Pons (tissue), 1 donor: ENCODE measurements around the gene POLR2I.
"Not testable (repeated sequence)": the region's sequence is repeated elsewhere in the genome, so short reads cannot be mapped to it uniquely, and the experiment has no call there.

Source experiments
- DNase-seq: peaks from one replicate; pipeline ENCODE4 v3.0.0-alpha.2; 2016; ENCODE audit warnings: low spot score

The POLR2I gene

GRCh38 chr19:36100476-36100875 is 14.2 kb downstream of the POLR2I start:
- no peak for DNase-seq

DNA sequence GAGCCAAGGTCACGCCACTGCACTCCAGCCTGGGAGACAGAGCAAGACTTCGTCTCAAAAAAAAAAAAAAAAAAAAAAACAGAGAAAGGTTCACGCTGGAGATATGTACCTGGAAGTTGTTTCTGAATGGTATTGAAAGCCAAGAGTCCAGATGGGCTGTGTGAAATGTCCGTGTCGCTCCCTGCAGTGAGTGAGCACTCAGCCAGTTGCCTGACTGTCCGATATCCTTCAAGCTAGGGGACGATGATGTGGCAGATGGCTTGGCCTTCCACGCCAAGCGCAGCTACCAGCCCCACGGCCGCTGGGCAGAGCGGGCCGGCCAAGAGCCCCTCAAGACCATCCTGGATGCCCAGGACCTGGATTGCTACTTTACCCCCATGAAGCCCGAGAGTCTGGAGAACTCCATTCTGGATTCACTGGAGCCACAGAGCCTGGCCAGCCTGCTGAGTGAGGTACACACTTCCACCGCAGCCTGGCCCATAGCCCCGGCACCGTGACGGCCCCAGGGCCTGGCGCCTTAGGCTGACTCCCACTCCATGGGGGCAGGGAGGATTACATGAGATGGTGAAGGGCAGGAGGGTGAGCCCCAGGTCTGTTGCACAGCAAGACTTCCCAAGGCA is 15.4 kb downstream of the POLR2I start:
- no peak for DNase-seq

DNA sequence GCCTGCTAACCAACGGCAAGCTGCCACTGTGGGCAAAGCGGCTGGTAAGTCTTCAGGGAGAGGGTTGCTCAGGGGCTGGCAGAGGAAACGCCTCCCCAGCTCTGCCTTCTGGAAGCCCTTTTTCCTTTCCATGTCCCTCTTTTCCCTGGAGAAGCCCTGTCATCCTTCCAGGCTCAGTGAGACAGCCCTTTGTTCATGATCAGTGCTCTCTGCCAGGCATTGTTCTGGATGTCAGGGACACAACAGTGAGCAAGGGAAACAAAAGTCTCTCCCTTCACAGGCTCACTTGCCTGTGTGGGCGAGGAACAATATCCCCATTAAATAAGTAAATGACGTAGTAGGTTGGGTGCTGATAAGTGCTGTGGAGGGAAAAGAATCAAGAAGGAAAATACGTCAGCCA is 17.6 kb downstream of the POLR2I start:
- peak; percentile 99 for DNase-seq

GRCh38 chr19:36093687-36094086 is 21.0 kb downstream of the POLR2I start:
- DNase-seq, result peak; percentile 85

- no peak for DNase-seq
Observed at GRCh38 chr19:36093146-36093662, 21.5 kb downstream of the POLR2I start.

- DNase-seq, result no peak
Observed at GRCh38 chr19:36092566-36092965, 22.1 kb downstream of the POLR2I start.

DNA sequence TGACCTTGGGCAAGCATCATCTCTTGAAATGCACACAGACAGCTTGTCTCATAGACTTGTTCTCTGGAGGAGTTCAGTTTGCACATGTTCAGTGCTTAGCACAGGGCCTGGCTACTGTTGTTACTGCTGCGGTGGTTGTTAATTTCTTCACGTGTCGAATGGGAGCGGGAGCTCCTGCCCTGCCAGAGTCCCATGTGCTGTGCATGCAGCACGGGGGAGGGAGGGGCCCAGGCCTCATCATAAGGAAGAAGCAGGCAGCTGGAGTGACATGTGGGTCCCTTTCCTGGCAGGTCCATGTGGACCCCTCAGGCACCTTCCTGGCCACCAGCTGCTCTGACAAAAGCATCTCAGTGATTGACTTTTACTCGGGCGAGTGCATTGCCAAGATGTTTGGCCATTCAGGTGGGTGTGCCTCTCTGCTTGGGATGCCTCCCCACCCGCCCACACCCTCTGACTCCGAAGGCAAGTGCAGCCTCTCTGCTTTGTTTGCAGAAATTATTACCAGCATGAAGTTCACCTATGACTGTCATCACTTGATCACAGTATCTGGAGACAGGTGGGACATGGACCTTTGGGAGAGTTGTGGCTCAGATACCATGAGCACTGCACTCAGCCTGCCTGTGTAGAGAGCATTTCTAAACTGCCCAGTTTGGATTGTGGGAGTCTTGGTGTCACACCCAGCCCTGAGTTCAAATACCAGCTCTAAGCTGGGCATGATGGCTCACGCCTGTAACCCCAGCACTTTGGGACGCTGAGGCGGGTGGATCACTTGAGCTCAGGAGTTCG is 23.6 kb downstream of the POLR2I start:
- no peak for DNase-seq

- DNase-seq, result no peak
Observed at GRCh38 chr19:36089847-36090246, 24.8 kb downstream of the POLR2I start.

- DNase-seq, result no peak
Observed at GRCh38 chr19:36086326-36086725, 28.3 kb downstream of the POLR2I start.

GRCh38 chr19:36084231-36085009 is 30.3 kb downstream of the POLR2I start:
- DNase-seq, result no peak

- DNase-seq, result no peak
Observed at GRCh38 chr19:36082916-36083315, 31.8 kb downstream of the POLR2I start.

DNA sequence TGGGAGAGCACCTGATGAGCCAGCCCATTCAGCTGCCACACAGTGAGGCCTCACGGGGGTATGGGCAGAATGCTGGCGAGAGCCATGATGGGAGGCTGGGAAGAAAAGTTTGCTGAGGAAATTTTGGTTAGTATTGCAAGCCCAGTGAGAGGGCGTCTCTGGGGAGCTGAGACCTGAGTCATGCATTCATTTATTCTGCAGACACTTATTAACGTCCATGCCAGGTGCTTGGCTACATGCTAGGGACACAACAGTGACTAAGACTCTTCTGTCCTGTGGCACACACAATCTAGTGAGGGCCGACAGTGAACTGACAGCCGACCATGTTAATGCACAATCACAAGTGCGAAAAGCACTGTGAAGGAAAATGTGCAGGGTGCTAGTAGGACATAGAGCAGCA is 32.8 kb downstream of the POLR2I start:
- no peak for DNase-seq

GRCh38 chr19:36081385-36081784 is 33.3 kb downstream of the POLR2I start:
- peak; percentile 97 for DNase-seq

GRCh38 chr19:36079389-36079945 is 35.2 kb downstream of the POLR2I start:
- DNase-seq, result no peak

DNA sequence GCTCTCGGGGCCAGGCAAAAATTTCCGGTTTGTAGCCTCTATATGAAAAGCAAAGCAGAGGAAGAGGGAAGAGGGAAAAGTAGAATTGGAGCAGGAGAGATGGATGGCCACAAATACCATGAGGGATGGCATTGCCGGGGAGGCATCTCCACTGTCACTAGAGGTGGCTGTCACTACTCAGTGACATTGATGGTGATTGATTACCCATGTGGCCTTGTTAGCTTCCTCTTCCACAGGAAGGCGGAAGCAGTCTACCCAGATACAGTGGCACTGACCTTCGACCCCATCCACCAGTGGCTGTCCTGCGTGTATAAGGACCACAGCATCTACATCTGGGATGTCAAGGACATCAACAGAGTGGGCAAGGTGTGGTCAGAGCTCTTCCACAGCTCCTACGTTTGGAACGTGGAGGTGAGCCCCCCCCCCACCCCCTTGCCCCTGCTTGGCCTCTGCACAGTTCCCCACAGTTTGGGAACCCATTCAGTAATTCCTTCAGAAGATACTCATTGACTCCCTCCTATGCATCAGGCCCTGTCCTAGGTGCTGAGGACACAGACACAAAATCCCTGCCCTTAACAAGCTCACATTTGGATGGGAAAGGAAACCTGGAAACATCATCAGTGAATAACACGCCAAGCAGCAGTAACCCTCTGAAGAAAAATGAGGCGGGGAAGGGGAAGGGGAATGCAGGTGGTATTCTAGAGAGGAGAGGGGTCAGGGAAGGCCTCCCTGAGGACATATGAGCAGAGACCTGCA is 41.4 kb downstream of the POLR2I start:
- DNase-seq, result no peak

GRCh38 chr19:36072081-36072480 is 42.6 kb downstream of the POLR2I start:
- no peak for DNase-seq

DNA sequence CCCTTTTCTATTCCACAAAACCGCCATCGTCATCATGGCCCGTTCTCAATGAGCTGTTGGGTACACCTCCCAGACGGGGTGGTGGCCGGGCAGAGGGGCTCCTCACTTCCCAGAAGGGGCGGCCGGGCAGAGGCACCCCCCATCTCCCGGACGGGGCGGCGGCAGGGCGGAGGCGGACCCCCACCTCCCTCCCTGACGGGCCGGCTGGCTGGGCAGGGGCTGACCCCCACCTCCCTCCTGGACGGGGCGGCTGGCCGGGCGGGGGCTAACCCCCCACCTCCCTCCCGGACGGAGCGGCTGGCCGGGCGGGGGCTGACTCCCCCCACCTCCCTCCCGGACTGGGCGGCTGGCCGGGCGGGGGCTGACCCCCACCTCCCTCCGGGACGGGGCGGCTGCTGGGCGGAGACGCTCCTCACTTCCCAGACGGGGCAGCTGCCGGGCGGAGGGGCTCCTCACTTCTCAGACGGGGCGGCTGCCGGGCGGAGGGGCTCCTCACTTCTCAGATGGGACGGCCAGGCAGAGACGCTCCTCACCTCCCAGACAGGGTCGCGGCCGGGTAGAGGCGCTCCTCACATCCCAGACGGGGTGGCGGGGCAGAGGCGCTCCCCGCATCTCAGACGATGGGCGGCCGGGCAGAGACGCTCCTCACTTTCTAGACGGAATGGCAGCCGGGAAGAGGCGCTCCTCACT is 45.7 kb downstream of the POLR2I start:
- not testable (repeated sequence) for DNase-seq

GRCh38 chr19:36067681-36068080 is 47.0 kb downstream of the POLR2I start:
- no peak for DNase-seq

DNA sequence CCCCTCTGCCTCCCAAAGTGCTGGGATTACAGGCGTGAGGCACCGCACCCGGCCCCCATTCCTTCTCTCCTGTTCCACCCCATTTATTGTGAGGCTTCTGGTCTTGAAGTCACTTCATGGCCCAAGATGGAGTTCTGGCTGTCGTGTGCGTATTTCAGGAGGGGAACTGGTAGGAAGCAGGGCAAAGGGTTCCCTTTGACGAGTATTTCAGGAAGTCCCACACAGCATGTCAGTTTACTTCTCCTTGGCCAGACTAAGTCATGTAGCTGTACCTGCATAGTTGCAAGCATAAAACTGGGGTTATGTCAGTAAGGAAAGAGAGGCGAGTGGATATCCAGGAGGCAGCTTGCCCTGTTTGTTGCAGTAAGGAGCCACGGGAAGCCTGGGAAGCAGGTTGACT is 49.8 kb downstream of the POLR2I start:
- no peak for DNase-seq
